NCI-H2196 treated with DMSO at 0.1 percent for 48 hours (cell line): ENCODE measurements around the gene RCVRN.

Source experiments
- DNase-seq: peaks from one replicate; lab custom pipeline; 2025; ENCODE audit not compliant: unreplicated experiment; lab: John Stamatoyannopoulos, UW

The RCVRN gene

GRCh38 chr17:9899280-9900043 is 5.6 kb downstream of the RCVRN start:
- no peak for DNase-seq

- no peak for DNase-seq
Observed at GRCh38 chr17:9898812-9899211, 6.3 kb downstream of the RCVRN start.

GRCh38 chr17:9897372-9897968 is 7.6 kb downstream of the RCVRN start:
- DNase-seq: no peak

GRCh38 chr17:9895923-9896322 is 9.1 kb downstream of the RCVRN start:
- no peak for DNase-seq

GRCh38 chr17:9894231-9894630 is 10.8 kb downstream of the RCVRN start:
- no peak for DNase-seq

GRCh38 chr17:9893411-9894012 is 11.6 kb downstream of the RCVRN start:
- no peak for DNase-seq

- no peak for DNase-seq
Observed at GRCh38 chr17:9890124-9890523, 14.9 kb downstream of the RCVRN start.

GRCh38 chr17:9887508-9887907 is 17.6 kb downstream of the RCVRN start:
- DNase-seq: no peak

GRCh38 chr17:9886141-9886930 is 18.7 kb downstream of the RCVRN start:
- no peak for DNase-seq

- no peak for DNase-seq
Observed at GRCh38 chr17:9883451-9883850, 21.6 kb downstream of the RCVRN start.

GRCh38 chr17:9880582-9880999 is 24.5 kb downstream of the RCVRN start:
- no peak for DNase-seq

GRCh38 chr17:9878786-9879525 is 26.1 kb downstream of the RCVRN start:
- no peak for DNase-seq

GRCh38 chr17:9878356-9878755 is 26.7 kb downstream of the RCVRN start:
- no peak for DNase-seq

- DNase-seq: no peak
Observed at GRCh38 chr17:9875441-9875840, 29.6 kb downstream of the RCVRN start.

- no peak for DNase-seq
Observed at GRCh38 chr17:9874722-9875121, 30.3 kb downstream of the RCVRN start.

- DNase-seq: no peak
Observed at GRCh38 chr17:9872852-9873251, 32.2 kb downstream of the RCVRN start.

GRCh38 chr17:9868552-9868951 is 36.5 kb downstream of the RCVRN start:
- no peak for DNase-seq

- no peak for DNase-seq
Observed at GRCh38 chr17:9865586-9865985, 39.5 kb downstream of the RCVRN start.

- no peak for DNase-seq
Observed at GRCh38 chr17:9862949-9863348, 42.1 kb downstream of the RCVRN start.

- no peak for DNase-seq
Observed at GRCh38 chr17:9862220-9862619, 42.9 kb downstream of the RCVRN start.

GRCh38 chr17:9860851-9861250 is 44.2 kb downstream of the RCVRN start:
- DNase-seq: no peak
